Aorta (tissue), 5 donors: ENCODE measurements around the gene PTN. TPM values are rescaled to one million over a fixed set of nuclear protein-coding genes. Genes with fewer than 3 reads are reported as not detected.
A peak's percentile ranks its signal among the peaks of the same experiment; 100 is the strongest.

Experiments used
- ATAC-seq: fragments of 200-7000 bp; cut with Tn5 transposase; one replicate; pipeline ENCODE4 v1.9.1; 2022; ENCODE audit warnings: moderate library complexity; ENCODE audit not compliant: low FRiP score
- DNase-seq, 2 donors: peaks; one replicate each; pipeline ENCODE4 v3.0.0-alpha.2; 2020
- H3K27ac ChIP-seq, 2 donors: one replicate each; pipeline ENCODE4 v1.5.1; 2013; ENCODE audit warnings: low read length in 2 of 2, mild to moderate bottlenecking in 2 of 2, moderate library complexity in 2 of 2, control low read depth in 1 of 2, inconsistent platforms in 1 of 2, low read depth in 1 of 2
- H3K27me3 ChIP-seq, 2 donors: one replicate each; pipeline ENCODE4 v1.6.1; 2013; ENCODE audit warnings: control low read depth in 1 of 2, low read length in 1 of 2, mild to moderate bottlenecking in 1 of 2, moderate library complexity in 1 of 2; ENCODE audit not compliant: insufficient read depth in 2 of 2, control insufficient read depth in 1 of 2
- H3K36me3 ChIP-seq, 2 donors: one replicate each; pipeline ENCODE4 v1.6.1; 2013; ENCODE audit warnings: control low read depth in 1 of 2, low read length in 1 of 2, mild to moderate bottlenecking in 1 of 2; ENCODE audit not compliant: insufficient read depth in 2 of 2, control insufficient read depth in 1 of 2
- H3K4me1 ChIP-seq, 2 donors: one replicate each; pipeline ENCODE4 v1.6.1; 2013; ENCODE audit warnings: low read length in 2 of 2, control low read depth in 1 of 2, mild to moderate bottlenecking in 1 of 2, moderate library complexity in 1 of 2; ENCODE audit not compliant: insufficient read depth in 2 of 2, control insufficient read depth in 1 of 2
- H3K4me3 ChIP-seq, 2 donors: one replicate each; pipeline ENCODE4 v1.5.1; 2013; ENCODE audit warnings: low read length in 2 of 2, control low read depth in 1 of 2, mild to moderate bottlenecking in 1 of 2
- H3K9me3 ChIP-seq: one replicate; pipeline ENCODE4 v1.6.1; 2013; ENCODE audit warnings: mild to moderate bottlenecking, low read length; ENCODE audit not compliant: control insufficient read depth
- WGBS, 2 donors: extraction: QIAGEN DNeasy Blood & Tissue Kit; methylation state at CpG; one replicate each; pipeline ENCODE4 v1.1.7; 2013; 5-methylcytosine and 5-hydroxymethylcytosine counted together
- intact Hi-C, 2 donors: fragments of 100-400 bp; cut with DNase I; formaldehyde crosslinking; loops; one replicate each; pipeline versions ENCODE4 v1.14.2 to v1.15.0; 2022
- long read RNA-seq, 2 donors: library from polyadenylated mRNA; unstranded; transcript quantifications; one replicate each; pipeline ENCODE4 v2.0.0, GENCODE V29; 2020 to 2021
- polyA plus RNA-seq, 2 donors: library from polyadenylated mRNA; stranded (reverse); fragments of 200-250 nt; gene quantifications; one replicate each; pipeline ENCODE4 v1.2.3, GENCODE V29; 2013
- total RNA-seq, 2 donors: library from RNA; stranded (reverse); fragmentation: NEBNext Ultra II Directional; extraction: Animal tissue kit (Norgen Biotek cat#: 25700); gene quantifications; one replicate each; pipeline ENCODE4 v1.2.1, GENCODE V29; 2021
- donor health status: healthy with polysubstance abuse.
- donor health status: Bipolar disorder and iron deficiency.
- donor health status: DM: no; HTN: no; CAD: no.
- donor health status: DM: no; HTN: no; CAD: no.
- donor health status: DM: yes; HTN: yes; CAD: no.

Gene PTN, protein sequence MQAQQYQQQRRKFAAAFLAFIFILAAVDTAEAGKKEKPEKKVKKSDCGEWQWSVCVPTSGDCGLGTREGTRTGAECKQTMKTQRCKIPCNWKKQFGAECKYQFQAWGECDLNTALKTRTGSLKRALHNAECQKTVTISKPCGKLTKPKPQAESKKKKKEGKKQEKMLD
- total RNA-seq (1 to 10 TPM; 3.2 to 6.4 TPM), polyA plus RNA-seq (10 to 100 TPM; 17.7 to 36.4 TPM)
- long read RNA-seq, donor 1, partial matches to known transcripts: 2 of 8 reads
- long read RNA-seq, donor 1, other reads (novel, unspliced or antisense): 3 of 8 reads
- long read RNA-seq, donor 2, partial matches to known transcripts: 0 of 1 reads
- long read RNA-seq, donor 2, other reads (novel, unspliced or antisense): 1 of 1 reads

DNA sequence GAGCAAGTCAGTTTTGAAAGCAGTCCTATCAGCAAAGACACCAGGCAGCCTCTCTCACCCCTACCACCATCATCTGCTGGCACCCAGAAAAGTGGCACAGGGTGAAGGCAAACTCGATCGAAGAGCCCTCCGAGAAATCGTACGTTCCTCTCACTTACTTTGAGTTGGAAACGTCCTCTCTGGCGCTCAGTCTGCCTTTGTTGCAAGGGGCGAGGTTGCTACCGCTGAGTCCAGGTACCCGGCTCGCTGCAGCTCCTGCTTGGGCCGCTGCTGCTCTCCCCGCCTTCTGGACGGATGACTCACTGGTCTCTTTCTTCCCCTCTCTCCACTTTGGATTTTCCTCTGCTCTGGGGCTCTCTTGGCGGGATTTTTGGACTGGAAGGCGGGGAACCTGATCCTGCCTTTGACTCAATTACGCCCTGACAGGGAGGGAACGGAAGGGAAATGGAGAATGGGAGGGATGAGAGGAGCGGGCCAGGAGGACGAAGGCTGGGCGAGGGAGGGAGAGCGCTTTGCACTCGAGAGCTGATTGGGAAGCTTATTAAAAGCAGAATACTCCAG lies at the start of gene PTN:
PTN (minus strand) TSS at position 453 of the 561 bp plus-strand sequence. CDS start 88,760 bp downstream, outside the sequence.
- intact Hi-C loops: no loop called here
- WGBS, 2 donors: 1% methylated on average over 23 of the region's 23 CpGs
- Histone ChIP-seq H3K4me3 (peak within 1 kb of the TSS; percentile 35 to 50), H3K4me1 (no peaks in the 10 kb centered on the region), H3K27ac (no peak within 1 kb of the TSS), H3K27me3 (no peaks in the 10 kb centered on the region), H3K36me3 (no peaks in the 10 kb centered on the region), H3K9me3 (no peaks in the 10 kb centered on the region)
- peak; percentile 64 to 75 for DNase-seq
- ATAC-seq: peak; percentile 80

DNA sequence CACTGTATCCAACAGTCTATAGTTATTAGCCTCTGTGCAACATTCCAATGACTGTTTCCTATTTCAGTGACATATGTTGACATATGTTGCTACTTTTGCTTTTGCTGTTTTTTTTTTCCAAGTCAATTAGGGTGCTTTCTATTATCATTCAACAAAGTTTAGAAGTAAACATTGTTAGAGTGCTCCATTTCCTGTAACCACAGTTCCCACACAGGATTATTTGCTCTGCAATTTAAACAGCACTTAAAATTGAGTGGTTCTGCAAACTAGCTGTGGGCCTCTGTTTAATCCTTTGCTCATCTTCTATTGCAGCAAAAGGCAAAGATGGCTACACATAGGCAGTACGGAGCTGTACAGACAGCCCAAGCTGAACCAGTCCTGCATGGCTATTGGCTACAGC lies 46.5 kb upstream of the PTN start:
- no peaks in the 10 kb centered on the region for H3K4me1 ChIP-seq
- H3K9me3 ChIP-seq: no peaks in the 10 kb centered on the region
- DNase-seq (no peak), ATAC-seq (no peak)
- intact Hi-C loops: no loop called here
- H3K27me3 ChIP-seq: no peaks in the 10 kb centered on the region
- peaks cover 0 to 3% of the 10 kb centered on the region in 2 donors for H3K36me3 ChIP-seq
- WGBS, 2 donors: 88 to 91% methylated on average over 1 of the region's 1 CpG
- no peak overlapping the region for H3K27ac ChIP-seq
- H3K4me3 ChIP-seq: no peak overlapping the region

DNA sequence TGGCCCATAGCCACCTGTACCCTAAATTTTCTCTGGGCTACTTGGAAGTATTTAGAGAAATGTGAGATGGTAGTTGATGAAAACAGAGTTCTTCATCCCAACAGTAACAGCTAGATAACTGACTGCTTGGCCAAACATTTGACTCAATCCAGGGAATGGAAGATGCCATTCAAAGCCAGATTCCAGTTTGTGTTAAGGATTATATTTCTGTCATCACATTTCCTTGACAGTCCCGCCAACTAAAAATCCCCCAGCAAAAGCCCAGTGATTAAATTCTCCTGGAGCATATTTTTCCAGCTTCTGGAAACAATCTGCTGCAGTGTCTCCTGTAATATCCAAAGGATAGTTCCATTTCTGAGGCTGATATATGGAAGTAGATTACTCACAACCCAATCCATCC lies 45.4 kb upstream of the PTN start:
- Histone ChIP-seq H3K36me3 (peaks cover 0 to 3% of the 10 kb centered on the region in 2 donors), H3K27ac (no peak overlapping the region)

DNA sequence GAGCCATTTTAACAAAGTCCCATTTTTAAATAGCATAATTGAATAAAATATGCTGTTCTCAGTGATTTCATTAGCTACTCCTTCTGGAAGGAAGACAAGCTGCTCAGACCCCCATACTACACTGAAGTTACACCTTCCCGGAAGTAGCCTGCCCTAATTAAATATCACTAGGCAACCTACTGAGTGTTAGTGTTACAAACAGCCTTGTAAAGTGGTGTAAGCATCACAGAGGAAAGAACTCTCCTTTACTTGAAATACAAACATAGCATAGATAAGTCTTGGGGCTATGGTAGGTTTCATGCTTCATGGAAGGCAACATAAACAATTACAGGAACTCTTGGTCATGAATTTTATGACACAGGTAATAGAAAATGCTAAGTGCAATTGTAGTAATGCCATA lies 43.4 kb upstream of the PTN start:
- intact Hi-C loops: no loop called here
- H3K9me3 ChIP-seq: no peaks in the 10 kb centered on the region
- H3K27me3 ChIP-seq: no peaks in the 10 kb centered on the region
- H3K4me1 ChIP-seq: no peaks in the 10 kb centered on the region
- peaks cover 0 to 3% of the 10 kb centered on the region in 2 donors for H3K36me3 ChIP-seq
- H3K27ac ChIP-seq: no peak overlapping the region
- ATAC-seq (no peak), DNase-seq (no peak)
- WGBS, 2 donors: 65 to 72% methylated on average over 1 of the region's 1 CpG
- no peak overlapping the region for H3K4me3 ChIP-seq

More for the DNA sequence above, 45.4 kb upstream of the PTN start:
- no peak for ATAC-seq
- no peak for DNase-seq
- no peak overlapping the region for H3K4me3 ChIP-seq
- H3K9me3 ChIP-seq: no peaks in the 10 kb centered on the region
- intact Hi-C loops: no loop called here
- no peaks in the 10 kb centered on the region for H3K27me3 ChIP-seq
- 89 to 98% methylated on average over 1 of the region's 1 CpG for WGBS, 2 donors
- no peaks in the 10 kb centered on the region for H3K4me1 ChIP-seq

DNA sequence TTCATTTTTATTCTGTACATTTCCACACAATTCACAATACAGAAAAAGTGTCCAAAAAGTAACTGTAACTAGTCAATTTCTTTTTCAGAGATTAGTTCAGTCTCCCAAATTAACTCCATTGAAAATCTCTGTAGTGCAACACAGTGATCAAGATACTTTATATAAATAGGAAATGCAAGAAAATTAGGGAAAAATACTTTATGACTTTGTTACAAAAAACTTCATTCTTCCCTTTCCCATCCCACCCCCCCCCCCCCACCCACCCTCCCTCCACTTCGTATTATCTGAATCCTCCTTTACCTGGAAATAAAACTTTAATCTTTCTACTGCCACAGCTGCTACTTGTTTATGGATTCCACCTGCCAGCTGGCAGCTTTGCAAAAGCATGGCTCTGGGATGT lies 37.5 kb upstream of the PTN start:
- Histone ChIP-seq H3K36me3 (no peaks in the 10 kb centered on the region), H3K4me3 (no peak overlapping the region), H3K27me3 (no peaks in the 10 kb centered on the region), H3K4me1 (no peaks in the 10 kb centered on the region), H3K27ac (no peak overlapping the region), H3K9me3 (no peaks in the 10 kb centered on the region)
- intact Hi-C loops: no loop called here
- ATAC-seq (no peak), DNase-seq (no peak)
- 55 to 62% methylated on average over 1 of the region's 1 CpG for WGBS, 2 donors

DNA sequence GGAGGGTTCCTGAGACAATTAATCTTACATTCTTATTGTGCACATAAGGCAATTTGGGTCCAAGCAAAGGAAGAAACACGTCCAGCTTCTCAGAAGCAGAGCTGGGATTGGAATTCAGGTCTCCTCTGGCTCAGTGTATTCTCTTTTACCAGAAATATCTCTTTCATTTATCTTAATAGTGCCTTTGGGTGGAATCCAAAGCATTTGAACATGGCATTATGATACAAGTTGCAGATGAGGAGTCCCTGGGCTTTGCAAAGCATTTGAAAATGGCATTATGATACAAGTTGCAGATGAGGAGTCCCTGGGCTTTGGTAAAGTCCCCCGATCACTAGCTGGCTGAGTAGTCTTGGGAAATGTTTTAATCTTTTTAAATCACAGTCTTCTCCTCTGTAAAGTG lies 30.0 kb upstream of the PTN start:
- intact Hi-C loops: no loop called here
- no peak overlapping the region for H3K4me3 ChIP-seq
- WGBS, 2 donors: 81% methylated on average over 2 of the region's 2 CpGs
- ATAC-seq (no peak), DNase-seq (no peak)
- H3K27me3 ChIP-seq: no peaks in the 10 kb centered on the region
- no peak overlapping the region for H3K27ac ChIP-seq
- no peaks in the 10 kb centered on the region for H3K4me1 ChIP-seq
- H3K9me3 ChIP-seq: no peaks in the 10 kb centered on the region
- H3K36me3 ChIP-seq: no peaks in the 10 kb centered on the region

DNA sequence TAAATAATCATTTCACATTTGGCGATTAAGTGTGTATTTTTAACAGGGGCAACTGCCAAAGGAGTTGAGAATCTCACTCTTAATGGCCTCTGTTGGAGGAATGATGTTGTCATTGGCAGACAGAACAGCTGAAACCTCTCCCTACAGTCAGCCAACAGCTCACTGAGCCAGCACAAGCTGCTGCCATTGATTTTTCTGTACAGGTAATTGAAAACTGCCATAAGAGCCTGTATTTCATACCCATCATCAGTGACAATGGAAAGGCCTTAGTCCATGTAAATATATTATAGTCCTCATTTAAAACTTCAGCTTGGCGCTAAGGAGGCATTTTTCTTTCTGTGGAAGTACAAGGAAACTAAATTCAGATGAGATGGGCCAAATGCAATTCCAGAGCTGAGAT lies 28.1 kb upstream of the PTN start:
- no peak for DNase-seq
- intact Hi-C loops: no loop called here
- Histone ChIP-seq H3K4me1 (no peaks in the 10 kb centered on the region), H3K27ac (no peak overlapping the region), H3K36me3 (no peaks in the 10 kb centered on the region), H3K9me3 (no peaks in the 10 kb centered on the region), H3K27me3 (no peaks in the 10 kb centered on the region), H3K4me3 (no peak overlapping the region)
- 51 to 53% methylated on average over 2 of the region's 2 CpGs for WGBS, 2 donors
- ATAC-seq: no peak

DNA sequence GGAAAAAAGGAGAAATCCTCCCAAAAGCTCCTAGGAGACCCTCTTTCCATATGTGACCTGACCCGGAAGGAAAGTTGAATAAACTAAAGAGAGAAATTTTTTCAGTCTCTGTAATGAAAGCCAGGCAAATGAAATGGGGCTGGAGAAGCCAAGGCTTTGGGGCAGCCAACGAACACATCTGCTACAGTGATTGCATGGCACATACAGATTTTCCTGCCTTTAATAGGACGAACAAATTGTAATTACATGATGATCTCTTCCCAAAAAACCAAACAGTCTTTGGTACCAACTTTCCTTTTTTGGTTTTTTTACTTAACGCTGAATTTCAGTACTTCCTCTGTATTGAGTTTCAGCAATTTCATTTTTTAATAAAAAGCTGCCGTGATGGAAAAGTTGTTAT lies 23.5 kb upstream of the PTN start:
- no peak for DNase-seq

DNA sequence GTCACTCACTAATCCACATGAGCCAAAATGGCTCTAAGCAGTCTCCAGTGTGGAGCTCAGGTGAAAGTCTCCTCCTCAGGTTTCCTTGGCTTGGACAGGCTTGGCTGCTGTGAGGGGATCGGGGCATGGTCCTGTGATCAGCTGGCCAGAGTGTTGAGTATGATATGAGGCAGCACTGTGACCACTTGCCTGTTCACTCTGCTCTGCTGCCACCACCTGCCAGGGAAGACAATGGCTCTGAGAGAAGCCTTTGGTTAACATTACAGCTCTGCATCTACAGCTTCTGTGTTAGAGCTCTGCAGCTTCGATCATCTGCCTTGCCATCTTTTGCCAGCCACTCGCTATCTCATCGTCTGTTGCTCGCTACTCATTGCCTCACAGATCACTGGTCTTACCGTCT lies 20.1 kb upstream of the PTN start:
- H3K27ac ChIP-seq: no peak overlapping the region
- H3K4me1 ChIP-seq: no peaks in the 10 kb centered on the region
- intact Hi-C loops: no loop called here
- WGBS, 2 donors: 97 to 98% methylated on average over 6 of the region's 6 CpGs
- peaks cover 9% of the 10 kb centered on the region for H3K9me3 ChIP-seq
- H3K36me3 ChIP-seq: peaks cover 0 to 3% of the 10 kb centered on the region in 2 donors
- no peak overlapping the region for H3K4me3 ChIP-seq
- DNase-seq: no peak
- no peaks in the 10 kb centered on the region for H3K27me3 ChIP-seq
- no peak for ATAC-seq

More for the DNA sequence above, 23.5 kb upstream of the PTN start:
- ATAC-seq: no peak
- Histone ChIP-seq H3K4me3 (no peak overlapping the region), H3K27ac (no peak overlapping the region), H3K27me3 (no peaks in the 10 kb centered on the region), H3K9me3 (peaks cover 7% of the 10 kb centered on the region), H3K4me1 (no peaks in the 10 kb centered on the region), H3K36me3 (peaks cover 0 to 3% of the 10 kb centered on the region in 2 donors)
- intact Hi-C loops: no loop called here
- WGBS, 2 donors: 80 to 87% methylated on average over 5 of the region's 5 CpGs
